Loucy (cell line): ENCODE data around the gene UQCRFS1.

Source experiments
- H2AFZ ChIP-seq: fragments of 200-600 bp; sonication (generic); 2 replicates; pipeline ENCODE4 v1.6.0; 2016; ENCODE audit warnings: antibody characterized with exemption, mild to moderate bottlenecking, low read length, moderate library complexity
- H3F3A ChIP-seq: fragments of 200-600 bp; 2 replicates; pipeline ENCODE4 v1.6.0; 2016; ENCODE audit warnings: antibody characterized with exemption, low read depth, mild to moderate bottlenecking
- H3K27me3 ChIP-seq: fragments of 200-600 bp; sonication (generic); 2 replicates; pipeline ENCODE4 v1.6.1; 2014; ENCODE audit warnings: low read length, mild to moderate bottlenecking; ENCODE audit not compliant: insufficient read depth, poor library complexity, severe bottlenecking
- H3K36me3 ChIP-seq: fragments of 200-600 bp; sonication (generic); 2 replicates; pipeline ENCODE4 v1.6.1; 2016; ENCODE audit warnings: low read length; ENCODE audit not compliant: insufficient read depth
- H3K4me1 ChIP-seq: fragments of 200-600 bp; sonication (generic); 2 replicates; pipeline ENCODE4 v1.5.1; 2014; ENCODE audit warnings: low read length, mild to moderate bottlenecking; ENCODE audit not compliant: insufficient read depth, poor library complexity, severe bottlenecking
- H3K4me2 ChIP-seq: fragments of 200-600 bp; sonication (generic); 2 replicates; pipeline ENCODE4 v1.6.0; 2014; ENCODE audit warnings: antibody characterized with exemption, low read length, low read depth, mild to moderate bottlenecking; ENCODE audit not compliant: poor library complexity, severe bottlenecking
- H3K4me3 ChIP-seq: fragments of 200-600 bp; sonication (generic); 2 replicates; pipeline ENCODE4 v1.5.1; 2014; ENCODE audit warnings: low read length, mild to moderate bottlenecking, mixed read lengths; ENCODE audit not compliant: poor library complexity, severe bottlenecking
- H3K79me2 ChIP-seq: fragments of 200-600 bp; sonication (generic); 2 replicates; pipeline ENCODE4 v1.6.1; 2014; ENCODE audit warnings: low read length; ENCODE audit not compliant: insufficient read depth
- H3K9ac ChIP-seq: fragments of 200-600 bp; sonication (generic); 2 replicates; pipeline ENCODE4 v1.6.0; 2014; ENCODE audit warnings: mild to moderate bottlenecking, low read depth, low read length, moderate library complexity; ENCODE audit not compliant: poor library complexity, severe bottlenecking
- H3K9me2 ChIP-seq: fragments of 200-600 bp; sonication (generic); replicated peaks from 2 replicates; pipeline ENCODE4 v1.6.1; 2016; ENCODE audit warnings: low read depth, low read length, mixed read lengths
- H3K9me3 ChIP-seq: fragments of 200-600 bp; sonication (generic); 2 replicates; pipeline ENCODE4 v1.6.1; 2014; ENCODE audit warnings: mild to moderate bottlenecking, antibody characterized with exemption, low read length, low read depth; ENCODE audit not compliant: insufficient read depth
- H4K20me1 ChIP-seq: fragments of 200-600 bp; sonication (generic); 2 replicates; pipeline ENCODE4 v1.6.0; 2014; ENCODE audit warnings: antibody characterized with exemption, low read length, mild to moderate bottlenecking; ENCODE audit not compliant: insufficient read depth, poor library complexity, severe bottlenecking
- EZH2phosphoT487 ChIP-seq: fragments of 200-600 bp; IDR thresholded peaks from 2 replicates; pipeline ENCODE4 v1.6.1; 2018; ENCODE audit warnings: antibody characterized with exemption, mild to moderate bottlenecking, moderate library complexity, borderline replicate concordance
- TF ChIP-seq, protein P1 (sequence below): fragments of 200-600 bp; sonication (generic); conservative IDR thresholded peaks from 2 replicates; pipeline ENCODE4 v1.5.1; 2014; ENCODE audit warnings: mild to moderate bottlenecking, antibody characterized with exemption, low read length

UQCRFS1 gene

DNA sequence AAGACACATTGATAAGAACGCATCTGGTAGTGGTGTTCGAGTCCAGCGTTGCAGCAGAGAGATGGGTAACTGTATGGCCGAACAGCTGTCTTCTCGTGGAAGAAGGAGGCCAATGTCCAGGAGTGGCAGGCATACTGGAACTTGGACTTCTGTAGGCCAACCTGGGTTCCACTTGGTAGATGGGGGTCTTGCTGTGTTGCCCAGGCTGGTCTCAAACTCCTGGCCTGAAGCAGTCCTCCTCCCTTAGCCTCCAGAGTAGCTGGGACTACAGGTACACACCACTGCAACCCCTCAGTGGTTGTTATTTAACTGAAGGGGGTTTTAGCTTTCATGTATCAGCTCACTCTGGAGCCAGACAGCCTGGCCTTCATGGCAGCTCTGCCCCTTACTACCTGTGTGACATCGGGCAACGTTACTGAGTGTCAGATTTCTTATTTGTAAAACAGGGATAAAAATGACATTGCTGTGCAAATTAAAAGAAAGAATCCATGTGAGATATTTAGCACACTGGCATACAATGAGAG, 2.4 kb upstream of the UQCRFS1 start:
- no peaks in the 10 kb centered on the region for H3K9me3 ChIP-seq
- no peak overlapping the region for H3K4me3 ChIP-seq
- H4K20me1 ChIP-seq: peaks cover 16% of the 10 kb centered on the region
- H3K4me2 ChIP-seq: no peak overlapping the region
- peaks cover 26% of the 10 kb centered on the region for H3K79me2 ChIP-seq
- TF ChIP-seq, protein P1, sequence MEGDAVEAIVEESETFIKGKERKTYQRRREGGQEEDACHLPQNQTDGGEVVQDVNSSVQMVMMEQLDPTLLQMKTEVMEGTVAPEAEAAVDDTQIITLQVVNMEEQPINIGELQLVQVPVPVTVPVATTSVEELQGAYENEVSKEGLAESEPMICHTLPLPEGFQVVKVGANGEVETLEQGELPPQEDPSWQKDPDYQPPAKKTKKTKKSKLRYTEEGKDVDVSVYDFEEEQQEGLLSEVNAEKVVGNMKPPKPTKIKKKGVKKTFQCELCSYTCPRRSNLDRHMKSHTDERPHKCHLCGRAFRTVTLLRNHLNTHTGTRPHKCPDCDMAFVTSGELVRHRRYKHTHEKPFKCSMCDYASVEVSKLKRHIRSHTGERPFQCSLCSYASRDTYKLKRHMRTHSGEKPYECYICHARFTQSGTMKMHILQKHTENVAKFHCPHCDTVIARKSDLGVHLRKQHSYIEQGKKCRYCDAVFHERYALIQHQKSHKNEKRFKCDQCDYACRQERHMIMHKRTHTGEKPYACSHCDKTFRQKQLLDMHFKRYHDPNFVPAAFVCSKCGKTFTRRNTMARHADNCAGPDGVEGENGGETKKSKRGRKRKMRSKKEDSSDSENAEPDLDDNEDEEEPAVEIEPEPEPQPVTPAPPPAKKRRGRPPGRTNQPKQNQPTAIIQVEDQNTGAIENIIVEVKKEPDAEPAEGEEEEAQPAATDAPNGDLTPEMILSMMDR: no peak
- TF ChIP-seq EZH2phosphoT487: no peak
- H3F3A ChIP-seq: no peaks in the 10 kb centered on the region
- H3K36me3 ChIP-seq: no peaks in the 10 kb centered on the region
- no peak overlapping the region for H3K9ac ChIP-seq
- peaks cover 11% of the 10 kb centered on the region for H3K4me1 ChIP-seq
- H3K27me3 ChIP-seq: peaks cover 10% of the 10 kb centered on the region
- no peaks in the 10 kb centered on the region for H3K9me2 ChIP-seq
- H2AFZ ChIP-seq: no peak overlapping the region

DNA sequence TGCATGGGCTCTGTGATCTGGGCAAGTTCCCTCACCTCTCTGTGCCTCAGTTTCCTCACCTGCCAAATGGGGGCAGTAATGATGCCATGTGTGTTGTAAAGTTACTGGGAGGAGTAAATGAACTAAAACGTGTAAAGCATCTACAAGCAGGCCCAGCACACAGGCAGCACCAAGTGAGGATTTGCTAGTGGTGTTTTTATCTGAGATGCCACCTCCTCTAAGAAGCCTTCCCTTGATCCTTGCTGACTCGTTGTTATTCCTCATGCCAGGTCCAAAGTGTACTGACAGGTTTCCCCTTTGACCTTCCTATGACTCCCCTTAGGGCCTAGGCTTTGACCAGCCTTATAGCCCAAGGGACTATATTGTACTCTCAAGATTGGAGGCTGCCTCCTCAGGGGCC, 1.5 kb upstream of the UQCRFS1 start:
- peaks cover 10% of the 10 kb centered on the region for H3K27me3 ChIP-seq
- H3K9me3 ChIP-seq: no peaks in the 10 kb centered on the region
- H3K4me1 ChIP-seq: peaks cover 18% of the 10 kb centered on the region
- peaks cover 35% of the 10 kb centered on the region for H3K79me2 ChIP-seq
- H3K36me3 ChIP-seq: no peaks in the 10 kb centered on the region
- no peak overlapping the region for H3K4me3 ChIP-seq
- H3K9me2 ChIP-seq: no peaks in the 10 kb centered on the region
- H3K4me2 ChIP-seq: no peak overlapping the region
- H4K20me1 ChIP-seq: peaks cover 24% of the 10 kb centered on the region
- no peaks in the 10 kb centered on the region for H3F3A ChIP-seq
- no peak overlapping the region for H3K9ac ChIP-seq
- H2AFZ ChIP-seq: no peak overlapping the region
- TF ChIP-seq EZH2phosphoT487: no peak
- TF ChIP-seq, protein P1: no peak

DNA sequence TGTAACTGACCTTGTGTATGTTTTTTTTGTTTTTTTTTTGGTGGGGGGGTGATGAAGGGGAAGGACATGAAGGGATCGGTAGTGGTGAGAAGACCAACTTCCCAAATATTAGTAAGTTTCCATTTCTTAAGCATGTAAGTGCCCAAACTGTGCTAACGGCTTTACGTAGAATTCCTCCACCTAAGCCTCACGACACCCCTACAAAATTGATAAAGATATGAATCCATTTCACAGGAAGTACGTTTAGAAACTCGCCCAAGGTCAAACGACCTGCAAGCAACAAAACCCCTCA, 649 bp downstream of the UQCRFS1 start:
- Histone ChIP-seq H4K20me1 (peaks cover 39% of the 10 kb centered on the region), H2AFZ (no peak overlapping the region), H3K79me2 (peaks cover 54% of the 10 kb centered on the region), H3K4me3 (peak overlapping the region; percentile 97), H3K9me2 (no peaks in the 10 kb centered on the region), H3F3A (no peaks in the 10 kb centered on the region), H3K4me1 (peaks cover 30% of the 10 kb centered on the region), H3K9me3 (no peaks in the 10 kb centered on the region), H3K27me3 (peaks cover 6% of the 10 kb centered on the region), H3K4me2 (peak overlapping the region; percentile 94), H3K36me3 (peaks cover 4% of the 10 kb centered on the region; the same call in 1 of the 2 replicates), H3K9ac (peak overlapping the region; percentile 99)
- TF ChIP-seq, protein P1: no peak
- TF ChIP-seq EZH2phosphoT487: no peak
